Activated T-helper 17 cell treated with anti-CD3 and anti-CD28 coated beads, Interleukin-2, amount 50 U/mL, for 72 hours (primary cell): ENCODE data around the gene ZBTB7A. TPM values are rescaled to one million over a fixed set of nuclear protein-coding genes. Genes with fewer than 3 reads are reported as not detected.
A peak's percentile ranks its signal among the peaks of the same experiment; 100 is the strongest.

ENCODE experiments used
- ATAC-seq: fragments of 150-1000 bp; cut with Tn5 transposase; replicated peaks from 2 replicates; pipeline ENCODE4 v1.10.0; 2021; ENCODE audit warnings: mild to moderate bottlenecking, moderate library complexity
- H3K27ac Mint-ChIP-seq: one replicate; pipeline ENCODE4 v1.8.0; 2022; ENCODE audit warnings: mixed read lengths
- H3K27me3 Mint-ChIP-seq: one replicate; pipeline ENCODE4 v1.8.0; 2022; ENCODE audit warnings: mixed read lengths
- H3K36me3 Mint-ChIP-seq: one replicate; pipeline ENCODE4 v1.8.0; 2022; ENCODE audit warnings: low read depth, mild to moderate bottlenecking, mixed read lengths
- H3K4me1 Mint-ChIP-seq: one replicate; pipeline ENCODE4 v1.8.0; 2022; ENCODE audit warnings: mixed read lengths
- H3K4me3 Mint-ChIP-seq: one replicate; pipeline ENCODE4 v1.8.0; 2022; ENCODE audit warnings: mild to moderate bottlenecking, mixed read lengths
- H3K9me3 Mint-ChIP-seq: one replicate; pipeline ENCODE4 v1.8.0; 2022; ENCODE audit warnings: mixed read lengths
- total RNA-seq, 2 donors: library from RNA; stranded (reverse); gene quantifications; one replicate each; pipeline ENCODE4 v1.2.3, GENCODE V29; 2022

Gene ZBTB7A
- total RNA-seq: 10 to 100 TPM; 38.5 to 41.3 TPM

- H3K9me3 Mint-ChIP-seq: no peaks in the 10 kb centered on the region
- H3K36me3 Mint-ChIP-seq: peaks cover 21% of the 10 kb centered on the region
- no peaks in the 10 kb centered on the region for H3K27me3 Mint-ChIP-seq
- peak within 1 kb of the TSS; percentile 76 for H3K4me3 Mint-ChIP-seq
- peak; percentile 51 for ATAC-seq
- peaks cover 4% of the 10 kb centered on the region for H3K4me1 Mint-ChIP-seq
- H3K27ac Mint-ChIP-seq: peak within 1 kb of the TSS; percentile 80
Observed at GRCh38 chr19:4066682-4067395, at the start of gene ZBTB7A. TSS of gene ZBTB7A (minus strand) at chr19:4066899. CDS start at chr19:4055232, 11,667 bp downstream.

- Mint-ChIP-seq H3K4me3 (peak overlapping the region; percentile 65), H3K27ac (no peak overlapping the region), H3K36me3 (peaks cover 77% of the 10 kb centered on the region), H3K4me1 (peaks cover 4% of the 10 kb centered on the region), H3K9me3 (no peaks in the 10 kb centered on the region), H3K27me3 (no peaks in the 10 kb centered on the region)
- peak; percentile 34 for ATAC-seq
Observed at GRCh38 chr19:4115818-4116385, 49.2 kb upstream of the ZBTB7A start.

- Mint-ChIP-seq H3K36me3 (peaks cover 82% of the 10 kb centered on the region), H3K27me3 (no peaks in the 10 kb centered on the region), H3K27ac (peak overlapping the region; percentile 87), H3K4me1 (peaks cover 8% of the 10 kb centered on the region), H3K4me3 (peak overlapping the region; percentile 65), H3K9me3 (no peaks in the 10 kb centered on the region)
- peak; percentile 98 for ATAC-seq
Observed at GRCh38 chr19:4115050-4115817, 48.5 kb upstream of the ZBTB7A start.

GRCh38 chr19:4114181-4114580 lies 47.5 kb upstream of the ZBTB7A start:
- ATAC-seq: no peak
- H3K27ac Mint-ChIP-seq: peak overlapping the region; percentile 56
- peaks cover 86% of the 10 kb centered on the region for H3K36me3 Mint-ChIP-seq
- no peaks in the 10 kb centered on the region for H3K27me3 Mint-ChIP-seq
- no peak overlapping the region for H3K4me3 Mint-ChIP-seq
- peaks cover 11% of the 10 kb centered on the region for H3K4me1 Mint-ChIP-seq
- H3K9me3 Mint-ChIP-seq: no peaks in the 10 kb centered on the region

GRCh38 chr19:4113398-4114088 lies 46.8 kb upstream of the ZBTB7A start:
- peaks cover 14% of the 10 kb centered on the region for H3K4me1 Mint-ChIP-seq
- H3K9me3 Mint-ChIP-seq: no peaks in the 10 kb centered on the region
- no peak overlapping the region for H3K4me3 Mint-ChIP-seq
- no peaks in the 10 kb centered on the region for H3K27me3 Mint-ChIP-seq
- peaks cover 92% of the 10 kb centered on the region for H3K36me3 Mint-ChIP-seq
- ATAC-seq: no peak
- H3K27ac Mint-ChIP-seq: peak overlapping the region; percentile 33

- peaks cover 93% of the 10 kb centered on the region for H3K36me3 Mint-ChIP-seq
- H3K27me3 Mint-ChIP-seq: no peaks in the 10 kb centered on the region
- H3K27ac Mint-ChIP-seq: no peak overlapping the region
- H3K9me3 Mint-ChIP-seq: no peaks in the 10 kb centered on the region
- H3K4me1 Mint-ChIP-seq: peaks cover 14% of the 10 kb centered on the region
- no peak overlapping the region for H3K4me3 Mint-ChIP-seq
- ATAC-seq: no peak
Observed at GRCh38 chr19:4112367-4112766, 45.7 kb upstream of the ZBTB7A start.

GRCh38 chr19:4109626-4109945 lies 42.9 kb upstream of the ZBTB7A start:
- Mint-ChIP-seq H3K27ac (peak overlapping the region; percentile 87), H3K36me3 (peaks cover 88% of the 10 kb centered on the region), H3K4me3 (peak overlapping the region; percentile 78), H3K27me3 (no peaks in the 10 kb centered on the region), H3K4me1 (peaks cover 19% of the 10 kb centered on the region), H3K9me3 (no peaks in the 10 kb centered on the region)
- no peak for ATAC-seq

- Mint-ChIP-seq H3K4me3 (peak overlapping the region; percentile 78), H3K4me1 (peaks cover 19% of the 10 kb centered on the region), H3K27me3 (no peaks in the 10 kb centered on the region), H3K36me3 (peaks cover 89% of the 10 kb centered on the region), H3K27ac (peak overlapping the region; percentile 87), H3K9me3 (no peaks in the 10 kb centered on the region)
- peak; percentile 47 for ATAC-seq
Observed at GRCh38 chr19:4108767-4109625, 42.3 kb upstream of the ZBTB7A start.

GRCh38 chr19:4103080-4103433 lies 36.4 kb upstream of the ZBTB7A start:
- Mint-ChIP-seq H3K27ac (no peak overlapping the region), H3K4me1 (peaks cover 9% of the 10 kb centered on the region), H3K36me3 (peaks cover 61% of the 10 kb centered on the region), H3K27me3 (no peaks in the 10 kb centered on the region), H3K4me3 (peak overlapping the region; percentile 73), H3K9me3 (no peaks in the 10 kb centered on the region)
- ATAC-seq: peak; percentile 29

- Mint-ChIP-seq H3K9me3 (no peaks in the 10 kb centered on the region), H3K4me1 (peaks cover 9% of the 10 kb centered on the region), H3K27me3 (no peaks in the 10 kb centered on the region), H3K27ac (no peak overlapping the region), H3K4me3 (no peak overlapping the region), H3K36me3 (peaks cover 56% of the 10 kb centered on the region)
- ATAC-seq: no peak
Observed at GRCh38 chr19:4102339-4103079, 35.8 kb upstream of the ZBTB7A start.

GRCh38 chr19:4101496-4101770 lies 34.7 kb upstream of the ZBTB7A start:
- no peak overlapping the region for H3K4me3 Mint-ChIP-seq
- no peaks in the 10 kb centered on the region for H3K9me3 Mint-ChIP-seq
- H3K27me3 Mint-ChIP-seq: no peaks in the 10 kb centered on the region
- H3K4me1 Mint-ChIP-seq: peaks cover 4% of the 10 kb centered on the region
- H3K36me3 Mint-ChIP-seq: peaks cover 52% of the 10 kb centered on the region
- no peak for ATAC-seq
- H3K27ac Mint-ChIP-seq: no peak overlapping the region

GRCh38 chr19:4100647-4101495 lies 34.2 kb upstream of the ZBTB7A start:
- H3K36me3 Mint-ChIP-seq: peaks cover 53% of the 10 kb centered on the region
- H3K27ac Mint-ChIP-seq: no peak overlapping the region

More at GRCh38 chr19:4100647-4101495, 34.2 kb upstream of the ZBTB7A start:
- Mint-ChIP-seq H3K9me3 (no peaks in the 10 kb centered on the region), H3K4me3 (no peak overlapping the region), H3K4me1 (peaks cover 4% of the 10 kb centered on the region), H3K27me3 (no peaks in the 10 kb centered on the region)
- no peak for ATAC-seq
